GM19099 (cell line): ENCODE measurements around the gene LTF.

Experiments used
- POLR2A ChIP-seq: IDR thresholded peaks from 3 replicates; pipeline ENCODE4 v1.6.1; 2011; ENCODE audit warnings: low read depth; ENCODE audit not compliant: insufficient read length; ENCODE audit errors: extremely low read depth

Gene LTF

DNA sequence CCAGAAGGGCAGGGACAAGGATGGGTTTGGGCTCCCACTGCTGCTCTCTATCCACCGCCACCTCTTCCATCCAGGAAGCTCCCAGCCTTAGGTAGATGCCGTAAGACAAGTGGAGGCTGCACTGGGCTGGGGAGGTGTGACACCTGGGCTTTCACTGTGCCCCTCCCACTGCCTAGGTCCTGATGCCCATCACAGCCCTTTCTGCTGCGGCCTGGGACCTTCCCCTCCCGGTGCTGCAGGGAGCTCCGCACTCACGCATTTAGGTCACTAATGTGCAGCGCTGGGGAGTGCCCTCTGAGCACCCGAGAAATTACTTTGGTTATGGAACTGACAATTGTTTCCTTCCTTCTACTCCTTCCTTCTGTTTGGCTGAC, 850 bp downstream of the LTF start:
- no peak for TF ChIP-seq POLR2A

- no peak for TF ChIP-seq POLR2A
Observed at GRCh38 chr3:46463120-46463867, 1.4 kb downstream of the LTF start.

GRCh38 chr3:46462511-46462910, 2.2 kb downstream of the LTF start:
- TF ChIP-seq POLR2A = no peak

DNA sequence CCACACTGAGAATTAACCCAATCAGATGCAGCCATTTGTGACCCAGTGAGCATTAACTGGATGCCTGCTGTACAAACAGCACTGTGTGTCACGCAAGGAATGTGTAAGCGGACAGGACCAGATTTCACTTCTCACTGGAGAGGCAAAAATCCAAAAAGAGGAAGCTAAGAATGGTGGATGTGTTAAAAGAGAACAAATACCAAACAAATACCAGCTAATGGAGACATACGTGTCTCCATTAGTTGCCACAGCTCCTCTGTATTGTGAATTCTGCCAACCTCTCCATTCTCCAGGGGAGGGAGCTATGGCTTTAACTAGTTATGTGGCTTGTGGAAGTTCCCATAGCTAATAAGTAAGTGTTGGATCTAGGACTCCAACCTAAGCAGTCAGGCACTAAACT, 2.6 kb downstream of the LTF start:
- TF ChIP-seq POLR2A = no peak

- TF ChIP-seq POLR2A = no peak
Observed at GRCh38 chr3:46460051-46460450, 4.7 kb downstream of the LTF start.

DNA sequence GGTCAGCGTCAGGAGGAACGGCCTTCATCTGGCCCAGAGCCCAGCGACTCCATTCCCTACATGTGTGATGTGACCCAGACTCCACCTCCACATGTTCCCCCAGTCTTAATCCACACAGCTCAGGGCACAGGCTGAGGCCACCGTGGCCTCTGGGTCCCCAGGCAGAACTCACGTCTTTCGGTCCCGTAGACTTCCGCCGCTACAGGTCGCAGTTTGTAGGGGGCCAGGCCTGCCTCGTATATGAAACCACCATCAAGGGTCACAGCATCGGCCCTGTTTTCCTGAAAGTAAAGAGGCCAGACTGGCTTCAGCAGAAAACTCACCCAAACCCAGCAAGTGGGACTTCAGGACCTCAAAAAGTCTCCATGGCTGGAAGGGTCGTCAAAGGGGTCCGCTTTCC, 8.6 kb downstream of the LTF start:
- no peak for TF ChIP-seq POLR2A

DNA sequence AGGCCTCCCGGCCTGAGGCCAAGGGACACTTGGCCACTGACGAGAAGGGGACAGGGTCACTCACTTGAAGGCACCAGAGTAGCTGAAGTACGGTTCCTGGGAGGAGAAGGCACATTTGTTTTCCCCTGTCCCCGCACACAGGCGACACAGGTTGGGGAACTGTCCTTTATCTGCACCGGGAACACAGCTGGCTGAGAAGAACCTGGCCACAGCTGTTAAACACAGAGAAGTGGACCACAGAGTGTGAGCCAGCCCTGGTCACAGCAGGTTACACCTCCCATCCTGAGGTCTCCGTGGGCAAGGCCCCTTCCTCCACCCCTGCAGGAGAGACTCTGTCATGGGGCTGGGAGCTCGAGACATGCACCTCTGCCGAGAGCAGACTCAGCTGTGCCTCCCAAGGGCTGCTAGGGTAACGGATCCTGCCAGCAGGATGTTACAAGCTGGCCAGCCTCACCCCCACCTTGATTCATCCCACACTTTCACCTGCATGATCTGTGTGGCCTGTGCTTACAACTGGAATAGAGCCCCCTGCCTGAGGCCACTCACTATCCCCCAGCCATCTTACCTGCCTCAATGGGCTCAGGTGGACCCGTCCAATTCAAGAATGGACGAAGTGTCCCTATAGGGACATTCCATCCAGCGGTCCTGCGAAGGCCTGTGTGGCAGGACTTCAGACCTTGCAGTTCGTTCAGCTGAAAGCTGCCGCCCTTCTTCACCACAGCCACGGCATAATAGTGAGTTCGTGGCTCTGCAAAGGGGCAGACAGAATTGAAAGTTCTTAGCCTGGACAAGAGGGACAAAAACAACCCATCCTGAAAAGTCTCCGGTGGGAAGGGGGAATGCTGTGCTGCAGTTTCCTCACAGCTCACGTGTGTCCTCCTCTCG, 9.2 kb downstream of the LTF start:
- TF ChIP-seq POLR2A = no peak

GRCh38 chr3:46454606-46455005, 10.1 kb downstream of the LTF start:
- no peak for TF ChIP-seq POLR2A

DNA sequence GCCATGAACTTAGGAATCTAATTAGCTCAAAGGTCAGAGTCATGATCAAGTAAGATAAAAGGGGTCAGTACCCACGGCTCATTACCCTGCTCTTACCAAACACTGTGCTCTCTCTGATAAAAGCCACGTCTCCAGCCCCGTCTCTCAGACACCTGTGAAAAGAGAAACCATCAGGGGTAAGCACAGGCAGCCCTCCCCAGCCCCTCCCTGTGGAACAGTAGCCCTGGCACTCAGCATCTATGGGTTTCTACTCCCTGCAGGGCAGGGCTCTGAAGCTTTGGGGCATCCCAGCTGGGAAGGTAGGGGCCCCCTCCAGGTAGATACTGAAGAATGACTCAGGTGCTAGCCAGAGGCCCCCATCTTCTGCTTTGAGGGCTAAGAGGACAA, 10.5 kb downstream of the LTF start:
- TF ChIP-seq POLR2A = no peak

GRCh38 chr3:46453526-46454208, 11.0 kb downstream of the LTF start:
- TF ChIP-seq POLR2A = no peak

DNA sequence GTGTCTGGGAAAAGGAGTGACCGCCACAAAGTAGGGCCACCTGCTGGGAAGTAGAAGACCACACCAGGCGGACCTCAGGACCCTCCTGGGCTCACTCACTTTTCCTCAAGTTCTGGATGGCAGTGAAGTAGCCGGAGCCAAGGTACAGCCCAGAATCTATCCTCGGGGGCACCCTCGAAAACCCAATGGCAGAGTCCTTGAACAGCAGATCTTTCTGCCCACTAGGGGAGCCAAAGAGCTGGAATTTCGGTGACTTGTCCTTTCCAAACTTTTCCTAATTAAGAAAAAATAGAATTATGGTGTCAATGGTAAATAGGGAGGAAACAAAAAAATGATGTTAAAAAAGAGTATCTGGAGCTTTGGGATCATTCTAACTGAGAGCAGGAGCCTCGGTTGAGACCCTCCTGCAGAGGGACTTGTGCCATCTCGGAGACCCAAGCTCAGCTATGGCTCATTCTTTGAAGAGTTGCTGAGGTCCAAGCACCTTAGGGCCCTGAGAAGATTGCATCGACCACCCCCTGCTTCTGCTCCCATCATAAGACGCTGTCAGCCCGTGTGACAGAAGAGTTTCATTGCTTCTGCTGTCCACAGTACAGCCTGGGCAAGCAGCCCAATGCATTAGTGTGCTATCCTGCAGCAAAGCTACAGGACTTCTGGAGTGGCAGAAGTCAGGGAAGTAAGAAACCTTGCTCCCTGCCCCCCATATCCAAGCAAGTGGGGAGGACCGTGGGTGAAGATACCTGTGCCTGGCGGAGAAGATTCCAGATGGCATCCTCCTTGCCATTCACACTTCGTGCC, 14.8 kb downstream of the LTF start:
- no peak for TF ChIP-seq POLR2A

DNA sequence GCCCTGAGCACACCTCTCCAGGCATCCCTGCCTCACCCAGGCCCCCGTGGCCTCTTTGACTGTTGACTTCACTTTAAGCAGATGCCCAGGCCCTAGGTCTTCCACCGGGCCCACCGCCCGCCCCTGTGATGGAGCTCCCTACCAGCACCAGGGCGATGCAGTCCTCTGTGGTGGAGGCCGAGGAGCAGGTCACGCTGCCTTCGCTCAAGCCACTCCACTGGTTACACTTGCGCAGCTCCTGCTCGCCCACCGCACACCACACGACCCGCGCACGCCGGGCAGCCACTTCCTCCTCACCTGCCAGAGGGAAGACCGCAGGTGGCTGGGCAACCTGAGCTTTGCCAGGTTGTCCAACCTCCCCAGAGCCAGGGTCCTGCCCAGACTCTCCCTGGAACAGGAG, 16.0 kb downstream of the LTF start:
- no peak for TF ChIP-seq POLR2A

GRCh38 chr3:46447228-46447985, 17.3 kb downstream of the LTF start:
- TF ChIP-seq POLR2A = no peak
